Measurements from ENCODE around the gene MORN1. TPM values are rescaled to one million over a fixed set of nuclear protein-coding genes. Genes with fewer than 3 reads are reported as not detected.

MORN1 gene
- total RNA-seq, 4 donors from 2014 or later = 5.7 to 13.4 (median 8.5) TPM

- no peak for DNase-seq (ENCODE audit: low spot score in 2 of 2)
- Histone ChIP-seq H3K4me1 (peaks cover 78% of the 10 kb centered on the region), H3K4me3 (peak overlapping the region; percentile 64), H3K27me3 (no peaks in the 10 kb centered on the region), H3K27ac (peak overlapping the region; percentile 86), H3K36me3 (peaks cover 2% of the 10 kb centered on the region), H3K9me3 (no peaks in the 10 kb centered on the region)
- WGBS = 0% methylated on average over 1 of the region's 54 CpGs
- TF ChIP-seq POLR2A (IDR thresholded peaks at IDR 0.05) = no peak
- TF ChIP-seq EP300 (IDR thresholded peaks at IDR 0.05) = no peak
- no peak for TF ChIP-seq POLR2AphosphoS5 (IDR thresholded peaks at IDR 0.05)
- TF ChIP-seq CTCF (IDR thresholded peaks at IDR 0.05) = no peak
Measured at GRCh38 chr1:2314273-2314802, 77.0 kb downstream of the MORN1 start.

- TF ChIP-seq POLR2AphosphoS5 (IDR thresholded peaks at IDR 0.05) (no peak), EP300 (IDR thresholded peaks at IDR 0.05) (no peak), POLR2A (IDR thresholded peaks at IDR 0.05) (no peak), CTCF (IDR thresholded peaks at IDR 0.05) (no peak)
- Histone ChIP-seq H3K27ac (peak overlapping the region; percentile 86), H3K27me3 (no peaks in the 10 kb centered on the region), H3K4me1 (peaks cover 72% of the 10 kb centered on the region), H3K9me3 (no peaks in the 10 kb centered on the region), H3K36me3 (peaks cover 7% of the 10 kb centered on the region), H3K4me3 (peak overlapping the region; percentile 64)
- WGBS = 60% methylated on average over 1 of the region's 18 CpGs
- no peak for DNase-seq (ENCODE audit: low spot score in 2 of 2)
Measured at GRCh38 chr1:2313651-2314261, 77.6 kb downstream of the MORN1 start.

GRCh38 chr1:2312515-2313301, 78.6 kb downstream of the MORN1 start:
- WGBS = no CpG with 5 or more reads among the region's 24 CpGs
- TF ChIP-seq EP300 (IDR thresholded peaks at IDR 0.05) (no peak), CTCF (IDR thresholded peaks at IDR 0.05) (no peak)
- peaks cover 65% of the 10 kb centered on the region for H3K4me1 ChIP-seq
- H3K4me3 ChIP-seq = no peak overlapping the region
- H3K36me3 ChIP-seq = peaks cover 17% of the 10 kb centered on the region
- no peaks in the 10 kb centered on the region for H3K27me3 ChIP-seq
- DNase-seq (ENCODE audit: low spot score in 2 of 2) = no peak
- H3K9me3 ChIP-seq = no peaks in the 10 kb centered on the region
- H3K27ac ChIP-seq = peak overlapping the region; percentile 86

GRCh38 chr1:2312160-2312514, 79.2 kb downstream of the MORN1 start:
- 51% methylated on average over 6 of the region's 10 CpGs for WGBS
- Histone ChIP-seq H3K4me3 (no peak overlapping the region), H3K27ac (peak overlapping the region; percentile 86), H3K9me3 (no peaks in the 10 kb centered on the region), H3K36me3 (peaks cover 23% of the 10 kb centered on the region), H3K27me3 (no peaks in the 10 kb centered on the region), H3K4me1 (peaks cover 65% of the 10 kb centered on the region)
- no peak for TF ChIP-seq POLR2AphosphoS5 (IDR thresholded peaks at IDR 0.05)
- TF ChIP-seq CTCF (IDR thresholded peaks at IDR 0.05) = no peak
- no peak for TF ChIP-seq POLR2A (IDR thresholded peaks at IDR 0.05)
- TF ChIP-seq EP300 (IDR thresholded peaks at IDR 0.05) = no peak
- no peak for DNase-seq (ENCODE audit: low spot score in 2 of 2)
